GM10266 (cell line): ENCODE measurements around the gene PCIF1.

ENCODE experiments used
- DNase-seq: peaks from one replicate; pipeline ENCODE4 v3.0.0; 2012; ENCODE audit errors: extremely low spot score
- TF ChIP-seq, protein P1 (sequence below): IDR thresholded peaks from 2 replicates; pipeline ENCODE4 v1.5.1; 2012; ENCODE audit warnings: mild to moderate bottlenecking, low read depth; ENCODE audit not compliant: control insufficient read depth, insufficient read depth; ENCODE audit errors: missing control alignments

Gene PCIF1

DNA sequence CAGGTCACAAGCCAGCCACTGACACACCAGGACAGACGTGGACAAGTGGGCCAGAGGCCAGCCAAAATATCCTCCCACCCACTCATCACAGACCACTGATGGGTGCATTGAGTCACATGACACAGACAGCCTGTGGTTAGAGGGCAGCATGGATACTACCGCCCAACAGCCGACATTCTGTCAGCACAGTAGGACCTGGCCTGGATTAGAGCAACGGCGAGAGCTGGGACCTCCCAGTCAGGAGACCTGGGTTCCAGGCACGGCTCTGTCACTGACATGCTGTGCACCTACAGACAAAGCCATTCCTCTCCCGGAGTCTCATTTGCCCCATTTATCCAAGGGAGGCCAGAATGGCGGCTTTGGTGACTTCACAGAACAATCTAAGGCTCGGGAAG lies 29.5 kb downstream of the PCIF1 start:
- TF ChIP-seq, protein P1, sequence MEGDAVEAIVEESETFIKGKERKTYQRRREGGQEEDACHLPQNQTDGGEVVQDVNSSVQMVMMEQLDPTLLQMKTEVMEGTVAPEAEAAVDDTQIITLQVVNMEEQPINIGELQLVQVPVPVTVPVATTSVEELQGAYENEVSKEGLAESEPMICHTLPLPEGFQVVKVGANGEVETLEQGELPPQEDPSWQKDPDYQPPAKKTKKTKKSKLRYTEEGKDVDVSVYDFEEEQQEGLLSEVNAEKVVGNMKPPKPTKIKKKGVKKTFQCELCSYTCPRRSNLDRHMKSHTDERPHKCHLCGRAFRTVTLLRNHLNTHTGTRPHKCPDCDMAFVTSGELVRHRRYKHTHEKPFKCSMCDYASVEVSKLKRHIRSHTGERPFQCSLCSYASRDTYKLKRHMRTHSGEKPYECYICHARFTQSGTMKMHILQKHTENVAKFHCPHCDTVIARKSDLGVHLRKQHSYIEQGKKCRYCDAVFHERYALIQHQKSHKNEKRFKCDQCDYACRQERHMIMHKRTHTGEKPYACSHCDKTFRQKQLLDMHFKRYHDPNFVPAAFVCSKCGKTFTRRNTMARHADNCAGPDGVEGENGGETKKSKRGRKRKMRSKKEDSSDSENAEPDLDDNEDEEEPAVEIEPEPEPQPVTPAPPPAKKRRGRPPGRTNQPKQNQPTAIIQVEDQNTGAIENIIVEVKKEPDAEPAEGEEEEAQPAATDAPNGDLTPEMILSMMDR = no peak
- no peak for DNase-seq

DNA sequence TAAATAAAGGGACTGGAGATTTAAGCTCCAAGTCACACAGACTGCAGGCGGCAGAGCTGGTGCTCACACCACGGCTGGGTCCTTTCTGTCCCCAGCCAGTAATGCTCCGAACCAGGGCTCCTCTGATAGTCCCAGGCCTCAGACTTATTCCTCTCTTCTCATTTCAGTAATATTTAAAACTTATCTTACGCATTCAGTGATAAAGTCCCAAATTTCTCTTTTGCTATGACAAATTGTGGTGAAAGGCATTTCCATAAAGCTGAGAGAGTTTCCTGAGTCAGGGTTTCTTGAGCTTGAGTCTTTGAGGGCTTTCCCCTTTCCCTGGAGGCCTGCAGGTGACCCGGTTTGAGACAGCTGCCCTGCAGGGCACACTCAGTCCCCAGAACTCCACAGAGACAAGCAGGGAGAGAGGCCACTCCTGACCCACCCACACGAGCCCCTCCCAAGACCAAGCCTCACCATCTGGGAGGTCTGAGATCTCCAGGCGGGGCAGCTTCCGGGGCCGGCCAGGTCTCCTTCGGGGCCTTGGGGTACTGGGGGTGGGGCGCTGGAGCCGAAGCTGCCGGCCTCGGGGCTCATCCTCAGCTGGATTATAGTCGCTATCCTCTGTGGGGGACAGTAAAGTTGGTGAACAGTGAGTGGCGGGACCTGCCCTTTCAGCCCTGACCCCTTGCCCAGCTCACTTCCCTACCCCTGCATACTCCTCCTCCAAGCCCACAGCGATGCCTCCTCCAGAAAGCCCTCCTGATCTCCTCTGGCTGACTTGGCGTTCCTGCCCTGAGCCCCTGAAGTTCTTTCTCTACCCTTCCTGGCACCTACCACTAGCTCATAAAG lies 30.9 kb downstream of the PCIF1 start:
- TF ChIP-seq, protein P1 = no peak
- DNase-seq = peak; percentile 44

DNA sequence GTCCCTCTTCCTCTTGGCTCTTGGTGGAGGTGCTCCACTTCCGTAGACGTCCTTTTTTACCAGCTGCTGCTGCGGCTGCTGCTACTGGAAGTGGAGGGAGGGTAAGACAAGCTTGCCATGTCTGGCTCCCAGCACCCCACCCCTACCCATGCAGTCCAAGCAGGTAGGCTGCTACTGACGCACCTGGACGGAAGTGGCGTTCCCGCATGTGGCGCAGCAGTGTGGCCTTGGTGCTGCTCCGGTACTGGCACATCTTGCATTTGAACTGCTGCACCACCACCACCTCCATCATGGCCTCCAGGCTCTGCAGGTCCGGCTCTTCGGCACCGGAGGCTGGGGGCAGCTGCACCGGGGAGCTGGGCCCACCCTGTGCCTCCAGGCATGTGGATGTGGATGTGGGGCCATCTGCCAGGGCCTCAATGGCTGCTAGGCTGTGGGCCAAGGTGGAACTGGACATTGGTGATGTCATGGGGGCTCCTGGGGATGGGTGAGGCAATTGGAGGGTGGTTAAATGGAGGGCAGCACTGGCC lies 33.1 kb downstream of the PCIF1 start:
- DNase-seq = no peak
- TF ChIP-seq, protein P1 = no peak

GRCh38 chr20:45968081-45968671 lies 33.7 kb downstream of the PCIF1 start:
- TF ChIP-seq, protein P1 = no peak
- DNase-seq = no peak

- DNase-seq = no peak
- TF ChIP-seq, protein P1 = no peak
These were observed 34.6 kb downstream of the PCIF1 start for GRCh38 chr20:45968801-45969711.

DNA sequence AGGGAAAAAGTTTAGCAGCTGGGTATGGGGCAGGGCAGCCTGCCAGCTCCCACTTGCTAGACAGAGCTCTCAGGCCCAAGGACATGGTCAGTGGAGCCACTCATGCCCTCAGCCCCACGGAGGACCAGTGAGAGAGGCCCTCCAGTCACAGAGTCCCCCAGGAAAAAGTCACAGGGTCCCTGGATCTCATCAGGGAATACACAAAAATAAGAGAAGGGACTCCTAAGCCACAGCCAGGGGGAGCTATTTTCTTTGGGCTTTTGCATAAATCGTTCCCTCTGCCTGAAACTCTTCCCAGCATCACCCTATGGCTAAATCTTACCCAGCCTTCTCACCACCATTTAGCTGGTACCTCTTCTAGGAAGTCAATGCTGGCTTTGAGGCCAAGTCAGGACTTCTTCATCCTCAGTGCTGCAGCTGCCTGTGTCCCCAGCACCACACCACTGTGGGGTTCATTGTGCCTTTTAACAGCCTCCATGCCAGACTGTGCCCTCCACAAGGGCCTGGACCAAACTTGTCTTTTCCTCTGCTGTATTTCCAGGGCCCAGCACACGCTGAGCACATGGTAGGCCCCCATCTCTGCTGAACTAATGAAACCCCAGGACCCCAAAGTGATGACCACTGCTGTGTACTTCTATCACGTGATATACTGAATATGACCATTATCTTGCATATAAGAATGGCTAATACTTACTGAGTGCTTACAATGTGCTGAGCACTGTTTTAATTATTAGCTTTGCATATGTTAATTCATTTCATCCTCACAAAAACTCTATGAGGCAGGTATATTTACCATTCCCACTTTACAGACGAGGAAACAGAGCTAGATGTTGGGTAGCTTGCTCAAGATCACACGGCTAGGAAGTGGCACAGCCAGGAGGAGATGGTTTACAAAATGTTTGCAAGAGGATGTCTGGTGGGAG lies 35.5 kb downstream of the PCIF1 start:
- TF ChIP-seq, protein P1 = peak; percentile 52
- DNase-seq = peak; percentile 49
